ENCODE results near the gene ETV6. TPM values are rescaled to one million over a fixed set of nuclear protein-coding genes. Genes with fewer than 3 reads are reported as not detected.
"Not testable (repeated sequence)": the region's sequence is repeated elsewhere in the genome, so short reads cannot be mapped to it uniquely, and the experiment has no call there.

ETV6 gene
- total RNA-seq, 2 experiments from 2014 or later: 28.5 to 30.2 TPM

DNA sequence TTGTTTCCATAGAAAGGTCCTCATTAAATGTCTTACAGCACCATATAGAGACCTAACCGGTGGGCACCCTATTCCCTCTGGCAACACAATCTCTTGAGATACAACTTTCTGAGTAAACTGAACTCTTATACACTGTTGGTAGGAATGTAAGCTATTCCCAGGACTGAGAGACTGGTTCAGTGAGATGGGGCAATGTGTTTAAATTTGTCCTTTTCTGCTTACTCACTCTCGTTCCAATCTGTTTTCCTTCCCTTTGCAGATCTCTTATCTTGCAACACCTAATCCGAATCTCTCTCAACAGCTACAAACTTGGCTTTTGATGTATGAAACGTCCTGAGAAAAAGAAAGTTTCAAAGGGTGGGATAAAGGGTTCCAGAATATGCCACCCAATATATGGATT is 26.1 kb upstream of the ETV6 start:
- H3K9me3 ChIP-seq (ENCODE audit: control insufficient read depth in 1 of 2, insufficient read depth in 1 of 2, low read length in 2 of 2): no peaks in the 10 kb centered on the region
- H3K9me3 Mint-ChIP-seq: no peaks in the 10 kb centered on the region
- H3K4me1 Mint-ChIP-seq (ENCODE audit: low read depth): no peaks in the 10 kb centered on the region
- no peak overlapping the region for H3K27ac Mint-ChIP-seq
- H3K4me1 ChIP-seq (ENCODE audit: insufficient read depth, low read length): no peaks in the 10 kb centered on the region
- intact Hi-C loops (cut with DNase I, micrococcal nuclease): no loop called here
- TF ChIP-seq, protein P1, sequence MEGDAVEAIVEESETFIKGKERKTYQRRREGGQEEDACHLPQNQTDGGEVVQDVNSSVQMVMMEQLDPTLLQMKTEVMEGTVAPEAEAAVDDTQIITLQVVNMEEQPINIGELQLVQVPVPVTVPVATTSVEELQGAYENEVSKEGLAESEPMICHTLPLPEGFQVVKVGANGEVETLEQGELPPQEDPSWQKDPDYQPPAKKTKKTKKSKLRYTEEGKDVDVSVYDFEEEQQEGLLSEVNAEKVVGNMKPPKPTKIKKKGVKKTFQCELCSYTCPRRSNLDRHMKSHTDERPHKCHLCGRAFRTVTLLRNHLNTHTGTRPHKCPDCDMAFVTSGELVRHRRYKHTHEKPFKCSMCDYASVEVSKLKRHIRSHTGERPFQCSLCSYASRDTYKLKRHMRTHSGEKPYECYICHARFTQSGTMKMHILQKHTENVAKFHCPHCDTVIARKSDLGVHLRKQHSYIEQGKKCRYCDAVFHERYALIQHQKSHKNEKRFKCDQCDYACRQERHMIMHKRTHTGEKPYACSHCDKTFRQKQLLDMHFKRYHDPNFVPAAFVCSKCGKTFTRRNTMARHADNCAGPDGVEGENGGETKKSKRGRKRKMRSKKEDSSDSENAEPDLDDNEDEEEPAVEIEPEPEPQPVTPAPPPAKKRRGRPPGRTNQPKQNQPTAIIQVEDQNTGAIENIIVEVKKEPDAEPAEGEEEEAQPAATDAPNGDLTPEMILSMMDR (IDR thresholded peaks at IDR 0.05): no peak
- DNase-seq (no peak), ATAC-seq (ENCODE audit: poor library complexity) (no peak)
- no peaks in the 10 kb centered on the region for H3K27me3 ChIP-seq (ENCODE audit: control insufficient read depth in 1 of 2, insufficient read depth in 2 of 2, low read length in 2 of 2)
- no peak overlapping the region for H3K27ac ChIP-seq (ENCODE audit: low read depth in 1 of 2, low read length in 2 of 2)
- ChIA-PET POLR2A (interaction anchor here (0.8 kb wide), 1 partner anchor 27 kb away, joined by 3 read pairs; no protein-coding TSS in a partner anchor), CTCF (interaction anchor here (1.7 kb wide), 1 partner anchor 190 kb away, joined by 4 read pairs; no protein-coding TSS in a partner anchor)
- H3K36me3 ChIP-seq (ENCODE audit: insufficient read depth, low read length): no peaks in the 10 kb centered on the region
- H3K36me3 Mint-ChIP-seq (ENCODE audit: low read depth): no peaks in the 10 kb centered on the region
- H3K27me3 Mint-ChIP-seq: no peaks in the 10 kb centered on the region
- no peak overlapping the region for H3K4me3 ChIP-seq (ENCODE audit: low read length)
- no peak overlapping the region for H3K4me3 Mint-ChIP-seq

DNA sequence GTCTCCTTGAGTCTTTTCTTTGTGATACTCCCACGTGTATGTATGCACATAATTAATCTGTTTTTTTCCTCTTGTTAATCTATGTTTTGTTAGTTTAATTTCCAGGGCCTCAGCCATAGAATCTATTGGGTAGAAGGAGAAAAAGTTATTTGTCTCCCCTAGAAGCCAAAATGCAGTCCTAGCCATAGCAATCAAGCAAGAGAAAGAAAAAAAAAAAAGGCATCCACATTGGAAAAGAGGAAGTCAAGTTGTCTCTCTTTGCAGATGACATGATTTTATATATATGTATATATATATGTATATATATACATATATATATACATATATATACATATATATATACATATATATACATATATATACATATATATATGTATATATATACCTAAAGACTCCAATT is 25.4 kb upstream of the ETV6 start:
- Histone ChIP-seq H3K4me1 (ENCODE audit: insufficient read depth, low read length) (no peaks in the 10 kb centered on the region), H3K27ac (ENCODE audit: low read depth in 1 of 2, low read length in 2 of 2) (no peak overlapping the region), H3K9me3 (ENCODE audit: control insufficient read depth in 1 of 2, insufficient read depth in 1 of 2, low read length in 2 of 2) (no peaks in the 10 kb centered on the region), H3K27me3 (ENCODE audit: control insufficient read depth in 1 of 2, insufficient read depth in 2 of 2, low read length in 2 of 2) (no peaks in the 10 kb centered on the region), H3K4me3 (ENCODE audit: low read length) (no peak overlapping the region), H3K36me3 (ENCODE audit: insufficient read depth, low read length) (no peaks in the 10 kb centered on the region)
- DNase-seq (no peak), ATAC-seq (ENCODE audit: poor library complexity) (no peak)
- no peaks in the 10 kb centered on the region for H3K9me3 Mint-ChIP-seq
- ChIA-PET POLR2A (interaction anchor here (0.8 kb wide), 1 partner anchor 26 kb away, joined by 3 read pairs; no protein-coding TSS in a partner anchor), CTCF (no interaction called here)
- no peak overlapping the region for H3K27ac Mint-ChIP-seq
- intact Hi-C loops (cut with DNase I, micrococcal nuclease): no loop called here
- TF ChIP-seq, protein P1 (IDR thresholded peaks at IDR 0.05): no peak
- no peaks in the 10 kb centered on the region for H3K4me1 Mint-ChIP-seq (ENCODE audit: low read depth)
- H3K4me3 Mint-ChIP-seq: no peak overlapping the region
- no peaks in the 10 kb centered on the region for H3K27me3 Mint-ChIP-seq
- H3K36me3 Mint-ChIP-seq (ENCODE audit: low read depth): no peaks in the 10 kb centered on the region

DNA sequence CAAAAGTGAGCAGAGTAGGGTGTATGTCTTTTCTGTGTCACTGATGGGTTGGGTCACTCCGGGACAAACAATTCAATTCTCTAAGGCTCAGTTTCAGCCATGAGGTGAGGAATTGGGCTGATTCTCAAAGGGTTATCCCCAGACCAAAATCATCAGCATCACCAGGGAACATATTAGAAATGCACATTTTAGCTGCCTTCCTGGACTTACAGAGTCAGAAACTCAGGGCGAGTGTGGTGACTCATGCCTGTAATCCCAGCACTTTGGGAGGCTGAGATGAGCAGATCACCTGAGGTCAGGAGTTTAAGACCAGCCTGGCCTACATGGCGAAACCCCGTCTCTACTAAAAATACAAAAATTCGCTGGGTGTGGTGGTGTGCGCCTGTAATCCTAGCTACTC is 21.8 kb upstream of the ETV6 start:
- ATAC-seq (ENCODE audit: poor library complexity): not testable (repeated sequence)
- CTCF ChIA-PET: interaction anchor here (1.4 kb wide), 1 partner anchor 406 kb away, joined by 4 read pairs; no protein-coding TSS in a partner anchor

DNA sequence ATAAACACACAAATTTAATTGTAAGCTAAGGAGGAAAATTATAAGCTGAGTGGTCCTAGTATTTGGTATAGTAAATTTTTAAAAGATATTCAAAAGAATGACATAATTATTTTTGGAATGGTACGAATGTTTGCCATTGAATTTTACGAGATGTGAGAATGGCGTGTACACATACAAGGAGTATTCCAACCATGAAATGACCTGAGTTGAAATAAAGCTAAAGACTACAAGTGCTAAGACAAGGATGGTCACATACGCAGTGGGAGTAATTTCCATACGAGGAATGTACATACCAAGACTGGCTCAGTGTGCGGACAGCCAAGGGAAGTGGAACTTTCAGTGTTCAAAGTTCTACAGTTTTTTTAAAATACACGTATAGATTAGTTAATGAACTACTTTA is 21.1 kb upstream of the ETV6 start:
- no peaks in the 10 kb centered on the region for H3K4me1 ChIP-seq (ENCODE audit: insufficient read depth, low read length)
- H3K27me3 ChIP-seq (ENCODE audit: control insufficient read depth in 1 of 2, insufficient read depth in 2 of 2, low read length in 2 of 2): no peaks in the 10 kb centered on the region
- no peak overlapping the region for H3K4me3 ChIP-seq (ENCODE audit: low read length)
- H3K27me3 Mint-ChIP-seq: no peaks in the 10 kb centered on the region
- H3K36me3 ChIP-seq (ENCODE audit: insufficient read depth, low read length): no peaks in the 10 kb centered on the region
- intact Hi-C loops (cut with DNase I, micrococcal nuclease): no loop called here
- H3K9me3 ChIP-seq (ENCODE audit: control insufficient read depth in 1 of 2, insufficient read depth in 1 of 2, low read length in 2 of 2): no peaks in the 10 kb centered on the region
- H3K36me3 Mint-ChIP-seq (ENCODE audit: low read depth): no peaks in the 10 kb centered on the region
- H3K27ac Mint-ChIP-seq: no peak overlapping the region
- no peak overlapping the region for H3K4me3 Mint-ChIP-seq
- DNase-seq (no peak), ATAC-seq (ENCODE audit: poor library complexity) (no peak)
- ChIA-PET CTCF (interaction anchor here (1.4 kb wide), 1 partner anchor 405 kb away, joined by 4 read pairs; no protein-coding TSS in a partner anchor), POLR2A (no interaction called here)
- H3K4me1 Mint-ChIP-seq (ENCODE audit: low read depth): no peaks in the 10 kb centered on the region
- no peak overlapping the region for H3K27ac ChIP-seq (ENCODE audit: low read depth in 1 of 2, low read length in 2 of 2)
- H3K9me3 Mint-ChIP-seq: no peaks in the 10 kb centered on the region
- TF ChIP-seq, protein P1 (IDR thresholded peaks at IDR 0.05): no peak

More for the DNA sequence above, 21.8 kb upstream of the ETV6 start:
- H3K9me3 Mint-ChIP-seq; H3K27me3 ChIP-seq (ENCODE audit: control insufficient read depth in 1 of 2, insufficient read depth in 2 of 2, low read length in 2 of 2); H3K27ac ChIP-seq (ENCODE audit: low read depth in 1 of 2, low read length in 2 of 2); POLR2A ChIA-PET; H3K36me3 Mint-ChIP-seq (ENCODE audit: low read depth); H3K4me3 Mint-ChIP-seq; H3K27me3 Mint-ChIP-seq; H3K36me3 ChIP-seq (ENCODE audit: insufficient read depth, low read length); H3K9me3 ChIP-seq (ENCODE audit: control insufficient read depth in 1 of 2, insufficient read depth in 1 of 2, low read length in 2 of 2); H3K4me3 ChIP-seq (ENCODE audit: low read length); intact Hi-C loops (cut with DNase I, micrococcal nuclease); DNase-seq; H3K4me1 ChIP-seq (ENCODE audit: insufficient read depth, low read length); H3K27ac Mint-ChIP-seq; H3K4me1 Mint-ChIP-seq (ENCODE audit: low read depth): not testable (repeated sequence)
